ENCODE measurements around the gene EID2B.

EID2B gene

GRCh38 chr19:39532233-39533002 lies at the start of gene EID2B:
EID2B (minus strand) TSS chr19:39532852; CDS start chr19:39532802, 50 bp downstream.
- TF ChIP-seq CTCF (IDR thresholded peaks at IDR 0.05) = peak; percentile 97

GRCh38 chr19:39582442-39582841 lies 49.8 kb upstream of the EID2B start:
- TF ChIP-seq CTCF (IDR thresholded peaks at IDR 0.05) = no peak

- no peak for TF ChIP-seq CTCF (IDR thresholded peaks at IDR 0.05)
Observed at GRCh38 chr19:39568604-39569003, 36.0 kb upstream of the EID2B start.

GRCh38 chr19:39566064-39566463 lies 33.4 kb upstream of the EID2B start:
- TF ChIP-seq CTCF (IDR thresholded peaks at IDR 0.05) = no peak

GRCh38 chr19:39563408-39563807 lies 30.8 kb upstream of the EID2B start:
- TF ChIP-seq CTCF (IDR thresholded peaks at IDR 0.05) = no peak

GRCh38 chr19:39558624-39559117 lies 26.0 kb upstream of the EID2B start:
- no peak for TF ChIP-seq CTCF (IDR thresholded peaks at IDR 0.05)

GRCh38 chr19:39557811-39558623 lies 25.4 kb upstream of the EID2B start:
- TF ChIP-seq CTCF (IDR thresholded peaks at IDR 0.05) = no peak
